ENCODE data around the gene CFAP77. TPM values are rescaled to one million over a fixed set of nuclear protein-coding genes. Genes with fewer than 3 reads are reported as not detected.

CFAP77 gene
- total and polyA plus RNA-seq, 2 of the 4 experiments (the other 2 are of a cell fraction) = not detected

DNA sequence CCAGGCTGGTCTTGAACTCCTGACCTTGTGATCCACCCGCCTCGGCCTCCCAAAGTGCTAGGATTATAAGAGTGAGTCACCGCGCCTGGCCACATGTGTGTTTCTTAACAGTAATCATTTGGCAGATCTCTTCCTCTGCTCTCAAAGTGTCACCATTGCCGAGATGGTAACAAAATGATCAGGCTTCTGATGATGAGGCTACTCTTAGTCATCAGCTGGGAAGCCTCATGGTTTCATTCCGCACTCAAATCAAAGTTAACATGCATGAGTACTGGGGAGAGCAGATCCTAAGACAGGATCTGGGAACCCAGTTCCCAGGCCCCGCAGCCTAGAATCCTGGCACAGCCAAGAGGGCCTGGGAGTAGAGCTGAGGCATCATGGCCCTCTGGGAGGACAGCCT is 199.8 kb downstream of the CFAP77 start:
- peaks cover 3% of the 10 kb centered on the region for H3K9me1 ChIP-seq (ENCODE audit: insufficient read depth, low read length)
- no peak overlapping the region for H3K9ac ChIP-seq (ENCODE audit: low read depth, low read length)
- TF ChIP-seq RAD21 (IDR thresholded peaks at IDR 0.05; ENCODE audit: low read length) (no peak), CEBPB (IDR thresholded peaks at IDR 0.05; ENCODE audit: low read depth, low read length) (peak; percentile 42; the same call in 1 of the 2 replicates), MAFK (IDR thresholded peaks at IDR 0.05; ENCODE audit: low read depth, low read length) (no peak), BHLHE40 (IDR thresholded peaks at IDR 0.05; ENCODE audit: low read depth, low read length) (peak; percentile 30; the same call in 1 of the 2 replicates), MXI1 (IDR thresholded peaks at IDR 0.05; ENCODE audit: borderline replicate concordance, low read depth, low read length) (peak; percentile 41; the same call in 1 of the 2 replicates), FOS (IDR thresholded peaks at IDR 0.05; ENCODE audit: low read depth, low read length) (peak; percentile 60)
- TF ChIP-seq, protein P1, sequence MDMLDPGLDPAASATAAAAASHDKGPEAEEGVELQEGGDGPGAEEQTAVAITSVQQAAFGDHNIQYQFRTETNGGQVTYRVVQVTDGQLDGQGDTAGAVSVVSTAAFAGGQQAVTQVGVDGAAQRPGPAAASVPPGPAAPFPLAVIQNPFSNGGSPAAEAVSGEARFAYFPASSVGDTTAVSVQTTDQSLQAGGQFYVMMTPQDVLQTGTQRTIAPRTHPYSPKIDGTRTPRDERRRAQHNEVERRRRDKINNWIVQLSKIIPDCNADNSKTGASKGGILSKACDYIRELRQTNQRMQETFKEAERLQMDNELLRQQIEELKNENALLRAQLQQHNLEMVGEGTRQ (IDR thresholded peaks at IDR 0.05; ENCODE audit: low read depth, low read length) = peak; percentile 26; the same call in 1 of the 2 replicates
- 73% methylated on average over 3 of the region's 7 CpGs; no CpG with 5 or more reads in 1 of the 2 experiments for WGBS, 2 experiments (ENCODE audit: extremely low coverage in 2 of 2, insufficient read length in 1 of 2)
- no peak overlapping the region for H3K4ac ChIP-seq (ENCODE audit: low read depth, low read length)
- ChIA-PET CTCF (interaction anchor here (0.6 kb wide), 1 partner anchor 14 kb away, joined by 4 read pairs; no protein-coding TSS in a partner anchor), POLR2A (ENCODE audit: unreplicated experiment) (no interaction called here)
- no peak overlapping the region for H3K4me3 ChIP-seq (ENCODE audit: insufficient read depth, low read depth, low read length)
- ATAC-seq (ENCODE audit: low read depth) (peak; percentile 90), DNase-seq (peak; percentile 96)
- H3K18ac ChIP-seq (ENCODE audit: low read depth, low read length) = no peak overlapping the region
- no peak overlapping the region for H3K14ac ChIP-seq (replicated peaks; ENCODE audit: low read depth, low read length)
- BruUV-seq (replicated peaks) = no TSS peak
- no peak overlapping the region for H3K56ac ChIP-seq (ENCODE audit: extremely low read depth, insufficient read depth, low read length)
- intact Hi-C loops (cut with micrococcal nuclease) (no loop called here), dilution Hi-C loops (cut with HindIII; ENCODE audit: low sequenced_read_pairs, unreplicated experiment) (no loop called here), in situ Hi-C loops (cut with MboI; ENCODE audit: low sequenced_read_pairs) (no loop called here)
- H3K27me3 ChIP-seq (ENCODE audit: control insufficient read depth, insufficient read depth, low read length) = no peaks in the 10 kb centered on the region
- H3K4me1 ChIP-seq (ENCODE audit: control insufficient read depth, insufficient read depth, low read length) = peaks cover 3% of the 10 kb centered on the region
- H4K20me1 ChIP-seq (ENCODE audit: insufficient read depth, low read length) = peaks cover 15% of the 10 kb centered on the region; the same call in 1 of the 2 replicates
- no peak overlapping the region for H3K27ac ChIP-seq (ENCODE audit: insufficient read depth, low read length)
- no peak overlapping the region for H2BK20ac ChIP-seq (ENCODE audit: low read depth, low read length)
- peaks cover 25% of the 10 kb centered on the region for H3K36me3 ChIP-seq (ENCODE audit: control insufficient read depth, insufficient read depth, low read length)
- H2BK5ac ChIP-seq (ENCODE audit: low read depth, low read length, poor library complexity, severe bottlenecking) = no peak overlapping the region
- H2AK9ac ChIP-seq (replicated peaks; ENCODE audit: low read depth, low read length, poor library complexity) = no peak overlapping the region
- no peak overlapping the region for H4K91ac ChIP-seq (ENCODE audit: insufficient read depth, low read depth, low read length)
- H3K9me3 ChIP-seq (ENCODE audit: control insufficient read depth, insufficient read depth, low read length) = no peaks in the 10 kb centered on the region
- no peak overlapping the region for H2AK5ac ChIP-seq (ENCODE audit: low read depth, low read length)
- H4K8ac ChIP-seq (ENCODE audit: low read depth in 2 of 2, low read length in 2 of 2) = no peak overlapping the region
- no peak overlapping the region for H2BK15ac ChIP-seq (ENCODE audit: low read depth, low read length)
- H3K4me2 ChIP-seq (ENCODE audit: low read depth, low read length) = no peak overlapping the region
- no peak overlapping the region for H3K23ac ChIP-seq (ENCODE audit: low read depth, low read length)
- no peak overlapping the region for H4K5ac ChIP-seq (ENCODE audit: low read depth, low read length)
- H2BK120ac ChIP-seq (ENCODE audit: low read depth, low read length) = no peak overlapping the region
- peaks cover 0 to 6% of the 10 kb centered on the region in 2 experiments; a peak in 1 of 4 replicates for H3K79me1 ChIP-seq (ENCODE audit: low read depth in 1 of 2, low read length in 2 of 2)
- no peak overlapping the region for H2AFZ ChIP-seq (replicated peaks; ENCODE audit: low read length, poor library complexity)
